K562 (cell line): Measurements from ENCODE around the gene NKAIN1. TPM values are rescaled to one million over a fixed set of nuclear protein-coding genes. Genes with fewer than 3 reads are reported as not detected.

Experiments
- ATAC-seq: fragments of 200-7000 bp; cut with Tn5 transposase; 3 replicates; pipeline ENCODE4 v1.9.1; 2020; ENCODE audit warnings: moderate library complexity
- BruUV-seq: library from RNA; stranded (reverse); fragments of 400-500 nt; replicated peaks from 2 replicates; lab custom pipeline; 2021; lab: Mats Ljungman, UMichigan
- CTCF ChIA-PET: fragments of 300-600 bp; formaldehyde crosslinking; extraction: SDS; loops from one replicate; lab custom pipeline; 2021; ENCODE audit warnings: low intra/inter-chr PET ratio; lab: Yijun Ruan, JAX
- POLR2A ChIA-PET: fragments of 300-600, 350-650 bp; sonication (Branson Sonifier 250); formaldehyde crosslinking; extraction: SDS; loops from one replicate; lab custom pipeline; 2021; ENCODE audit warnings: antibody characterized with exemption, inconsistent platforms; lab: Yijun Ruan, JAX
- DNase-seq, 4 experiments: peaks; one replicate each; pipeline versions ENCODE4 v3.0.0 to v3.0.0-alpha.2; 2011 to 2018; ENCODE audit warnings: low spot score in 3 of 4, mixed read lengths in 3 of 4; ENCODE audit errors: extremely low read depth in 1 of 4
- FAIRE-seq: peaks from 2 replicates; lab custom pipeline; 2011; peaks lifted over from hg19 to GRCh38; lab: Jason Lieb, UNC
- H2AFZ ChIP-seq: 2 replicates; pipeline ENCODE4 v1.6.0; 2011; ENCODE audit warnings: low read depth, low read length, control low read depth, inconsistent platforms
- H3K27ac ChIP-seq: fragments of 200-600 bp; 3 replicates; pipeline ENCODE4 v1.8.0; 2011; ENCODE audit warnings: low read depth, mild to moderate bottlenecking, control low read depth, inconsistent platforms, low read length, moderate library complexity, mixed read lengths; ENCODE audit errors: extremely low read depth
- H3K27me3 ChIP-seq, 2 experiments: fragments of 300-600 bp in 1 of 2; 2 replicates in 1 of 2; 3 replicates in 1 of 2; pipeline versions ENCODE4 v1.6.0 to v1.8.0; 2011; ENCODE audit warnings: inconsistent platforms in 2 of 2, low read length in 2 of 2, mild to moderate bottlenecking in 1 of 2, mixed read lengths in 1 of 2, moderate library complexity in 1 of 2; ENCODE audit not compliant: control insufficient read depth in 2 of 2, insufficient read depth in 2 of 2
- H3K36me3 ChIP-seq: fragments of 300-600 bp; 3 replicates; pipeline ENCODE4 v1.8.0; 2011; ENCODE audit warnings: mild to moderate bottlenecking, low read length, inconsistent platforms; ENCODE audit not compliant: control insufficient read depth, insufficient read depth
- H3K4me1 ChIP-seq, 2 experiments: fragments of 200-600 bp in 1 of 2; replicated peaks in 1 of 2; 2 replicates in 1 of 2; 3 replicates in 1 of 2; pipeline versions ENCODE4 v1.5.1 to v1.8.0; 2011; ENCODE audit warnings: inconsistent platforms in 2 of 2, low read length in 2 of 2, mild to moderate bottlenecking in 1 of 2, mixed read lengths in 1 of 2, moderate library complexity in 1 of 2; ENCODE audit not compliant: control insufficient read depth in 2 of 2, insufficient read depth in 2 of 2
- H3K4me2 ChIP-seq: 2 replicates; pipeline ENCODE4 v1.6.1; 2011; ENCODE audit warnings: low read length, control low read depth, inconsistent platforms, mixed read lengths; ENCODE audit not compliant: insufficient read depth
- H3K4me3 ChIP-seq: fragments of 200-600 bp; sonication (generic), shearing (Covaris generic); 2 replicates; pipeline ENCODE4 v1.5.1; 2016; ENCODE audit warnings: control low read depth, inconsistent platforms
- H3K79me2 ChIP-seq: fragments of 200-600 bp; 3 replicates; pipeline ENCODE4 v1.8.0; 2011; ENCODE audit warnings: low read length, inconsistent platforms; ENCODE audit not compliant: control insufficient read depth, insufficient read depth
- H3K9ac ChIP-seq, 2 experiments: 2 replicates each; pipeline versions ENCODE4 v1.6.0 to v1.6.1; 2011; ENCODE audit warnings: low read depth in 2 of 2, low read length in 2 of 2, control low read depth in 1 of 2, inconsistent platforms in 1 of 2, mild to moderate bottlenecking in 1 of 2, mixed read lengths in 1 of 2; ENCODE audit not compliant: insufficient read depth in 1 of 2
- H3K9me1 ChIP-seq: one replicate; pipeline ENCODE4 v1.6.0; 2011; ENCODE audit warnings: inconsistent platforms, mild to moderate bottlenecking, low read length, moderate library complexity; ENCODE audit not compliant: control insufficient read depth, insufficient read depth
- H3K9me3 ChIP-seq: replicated peaks from 2 replicates; pipeline ENCODE4 v1.5.1; 2011; ENCODE audit warnings: low read depth, low read length, inconsistent platforms; ENCODE audit not compliant: control insufficient read depth, insufficient read depth
- H4K20me1 ChIP-seq: replicated peaks from 2 replicates; pipeline ENCODE4 v1.6.1; 2011; ENCODE audit warnings: low read length, inconsistent platforms, mixed read lengths; ENCODE audit not compliant: control insufficient read depth, insufficient read depth
- DACH1 ChIP-seq: fragments of 450-650 bp; IDR thresholded peaks from 2 replicates; pipeline ENCODE4 v1.6.1; 2018; ENCODE audit not compliant: partially characterized antibody
- DEAF1 ChIP-seq: fragments of 450-650 bp; formaldehyde crosslinking; IDR thresholded peaks from 2 replicates; pipeline ENCODE4 v1.4.0; 2020; ENCODE audit warnings: mild to moderate bottlenecking, moderate library complexity
- ESRRA ChIP-seq: fragments of 450-650 bp; IDR thresholded peaks from 2 replicates; pipeline ENCODE4 v1.6.1; 2014; ENCODE audit warnings: low read depth, mild to moderate bottlenecking, moderate library complexity, borderline replicate concordance
- FOXA3 ChIP-seq, 2 experiments: fragments of 450-650 bp in 1 of 2; sonication (generic) in 1 of 2; formaldehyde crosslinking; IDR thresholded peaks in 1 of 2; conservative IDR thresholded peaks in 1 of 2; 2 replicates each; pipeline versions ENCODE4 v1.4.0 to v1.8.0; 2020 to 2022; ENCODE audit warnings: mild to moderate bottlenecking in 2 of 2, missing genetic modification reagents in 1 of 2
- HMGN3 ChIP-seq: IDR thresholded peaks from 2 replicates; pipeline ENCODE4 v1.6.1; 2011; ENCODE audit warnings: borderline replicate concordance, low read depth, mild to moderate bottlenecking, mixed read lengths, low read length; ENCODE audit not compliant: insufficient read length; ENCODE audit errors: extremely low read depth
- MLLT1 ChIP-seq, 2 experiments: fragments of 450-650 bp; IDR thresholded peaks; 2 replicates each; pipeline ENCODE4 v1.6.1; 2016
- REST ChIP-seq, 2 experiments: fragments of 450-650 bp; formaldehyde crosslinking in 1 of 2; IDR thresholded peaks; 2 replicates each; pipeline versions ENCODE4 v1.4.0 to v1.6.1; 2014 to 2020; ENCODE audit warnings: mild to moderate bottlenecking in 2 of 2, borderline replicate concordance in 1 of 2, low read depth in 1 of 2
- TBL1XR1 ChIP-seq, 2 experiments: IDR thresholded peaks; 2 replicates each; pipeline ENCODE4 v1.6.1; 2012; ENCODE audit warnings: improper control_type of control experiment in 2 of 2, low read length in 2 of 2, mild to moderate bottlenecking in 1 of 2
- ZC3H11A ChIP-seq: IDR thresholded peaks from 2 replicates; pipeline ENCODE4 v1.6.1; 2012; ENCODE audit warnings: low read depth, low read length, improper control_type of control experiment
- ZEB2 ChIP-seq: fragments of 450-650 bp; IDR thresholded peaks from 2 replicates; pipeline ENCODE4 v1.6.1; 2016
- ZNF174 ChIP-seq: fragments of 250-450 bp; sonication (Bioruptor Pico); IDR thresholded peaks from 2 replicates; pipeline ENCODE4 v1.4.0; 2020; ENCODE audit warnings: mild to moderate bottlenecking
- ZNF830 ChIP-seq: fragments of 250-450 bp; sonication (Bioruptor Pico); IDR thresholded peaks from 2 replicates; pipeline ENCODE4 v1.5.0; 2021; ENCODE audit warnings: mild to moderate bottlenecking
- WGBS: fragments of 100-300 bp; shearing (Covaris generic); methylation state at CpG from one replicate; pipeline ENCODE4 v1.1.6; 2016; ENCODE audit warnings: low coverage, mixed read lengths; ENCODE audit not compliant: insufficient coverage; ENCODE audit errors: missing lambda C conversion rate; 5-methylcytosine and 5-hydroxymethylcytosine counted together
- in situ Hi-C: fragments of 300-500 bp; cut with MboI; formaldehyde crosslinking; loops from 4 replicates; pipeline ENCODE4 v1.15.0; 2018; ENCODE audit warnings: inconsistent platforms, mixed read lengths
- intact Hi-C: fragments of 100-400 bp; cut with micrococcal nuclease; formaldehyde crosslinking; loops from 2 replicates; pipeline ENCODE4 v1.14.2; 2022
- polyA plus RNA-seq, 8 experiments: library from polyadenylated mRNA; depleted of rRNA in 4 of 8; stranded (reverse) in 5 of 8; unstranded in 3 of 8; fragments of >200 nt; fragmentation: Nextera tagmentation in 2 of 8; fragmentation: Illumina TruSeq in 1 of 8; extraction: Ambion mirVana in 2 of 8; extraction: Trizol in 1 of 8; gene quantifications; 2 replicates each; pipeline versions ENCODE4 v1.2.1 to v1.2.3, GENCODE V29; 2011 to 2014; ENCODE audit warnings: inconsistent platforms in 1 of 8, missing spikeins in 1 of 8
- total RNA-seq, 7 experiments: library from RNA; depleted of rRNA in 6 of 7; stranded (reverse); fragments of >200 nt in 6 of 7; fragmentation: Illumina TruSeq in 2 of 7; extraction: Trizol in 2 of 7; gene quantifications; 2 replicates each; pipeline versions ENCODE4 v1.2.1 to v1.2.3, GENCODE V29; 2011 to 2021; ENCODE audit warnings: low replicate concordance in 1 of 7

NKAIN1 gene
- total and polyA plus RNA-seq, 9 of the 15 experiments (the other 6 are each of a cell fraction or from before 2014, with no cell fraction given): 0.03 to 0.22 (median 0.04) TPM; not detected in 3

- no peaks in the 10 kb centered on the region for H3K9me1 ChIP-seq
- no peaks in the 10 kb centered on the region for H4K20me1 ChIP-seq
- H3K79me2 ChIP-seq: no peaks in the 10 kb centered on the region
- no peak for FAIRE-seq
- no peaks in the 10 kb centered on the region for H3K36me3 ChIP-seq
- H3K4me2 ChIP-seq: no peak overlapping the region
- in situ Hi-C loops: no loop called here
- ATAC-seq: no peak
- H3K4me1 ChIP-seq: peaks cover 4 to 6% of the 10 kb centered on the region in 2 experiments; a peak in 3 of 5 replicates
- H3K9me3 ChIP-seq: no peaks in the 10 kb centered on the region
- H3K27ac ChIP-seq: no peak overlapping the region
- DNase-seq: no peak
- H3K9ac ChIP-seq: no peak overlapping the region
- H2AFZ ChIP-seq: no peak overlapping the region
- ChIA-PET POLR2A (no interaction called here), CTCF (no interaction called here)
- no TSS peak for BruUV-seq
- intact Hi-C loops: no loop called here
- 84% methylated on average over 4 of the region's 4 CpGs for WGBS
- H3K27me3 ChIP-seq: no peaks in the 10 kb centered on the region
- no peak overlapping the region for H3K4me3 ChIP-seq
- TF ChIP-seq ZEB2: no peak
- no peak for TF ChIP-seq REST (IDR thresholded peaks at IDR 0.05; ENCODE audit: borderline replicate concordance)
- no peak for TF ChIP-seq REST (CRISPR knock-in tag; IDR thresholded peaks at IDR 0.05; ENCODE audit: low read depth)
- TF ChIP-seq MLLT1 (IDR thresholded peaks at IDR 0.05): no peak
- TF ChIP-seq ZNF830 (CRISPR knock-in tag): no peak
- no peak for TF ChIP-seq HMGN3
- no peak for TF ChIP-seq DEAF1 (CRISPR knock-in tag)
- no peak for TF ChIP-seq FOXA3 (CRISPR knock-in tag; conservative IDR thresholded peaks at IDR 0.05 in 1 of 2, IDR thresholded peaks at IDR 0.05 in 1 of 2)
- no peak for TF ChIP-seq TBL1XR1 (IDR thresholded peaks at IDR 0.05; ENCODE audit: low read length in 2 of 2)
- TF ChIP-seq DACH1: no peak
- no peak for TF ChIP-seq ZNF174 (CRISPR knock-in tag)
- no peak for TF ChIP-seq ESRRA
- no peak for TF ChIP-seq ZC3H11A
These were observed 96.2 kb downstream of the NKAIN1 start for GRCh38 chr1:31143455-31143854.
